Glomerular visceral epithelial cell (primary cell): ENCODE results near the gene TLX2.

ENCODE experiments used
- DNase-seq: peaks from one replicate; pipeline ENCODE4 v3.0.0-alpha.2; 2016; ENCODE audit errors: extremely low spot score

The TLX2 gene

GRCh38 chr2:74496997-74497776, 17.1 kb upstream of the TLX2 start:
- DNase-seq = no peak

GRCh38 chr2:74497777-74498499, 16.3 kb upstream of the TLX2 start:
- DNase-seq = no peak

GRCh38 chr2:74498500-74499266, 15.6 kb upstream of the TLX2 start:
- no peak for DNase-seq

GRCh38 chr2:74499267-74499939, 14.8 kb upstream of the TLX2 start, which contains the start of gene LBX2:
Gene LBX2 (minus strand): TSS chr2:74499603. CDS start chr2:74499537, 66 bp downstream.
- no peak for DNase-seq

GRCh38 chr2:74499940-74500577, 14.2 kb upstream of the TLX2 start:
- DNase-seq = no peak

GRCh38 chr2:74500578-74500946, 13.7 kb upstream of the TLX2 start:
- DNase-seq = no peak

GRCh38 chr2:74501335-74502071, 12.7 kb upstream of the TLX2 start:
- DNase-seq = no peak

- no peak for DNase-seq
Observed at GRCh38 chr2:74502147-74502719, 12.0 kb upstream of the TLX2 start.

- peak; percentile 79 for DNase-seq
Observed at GRCh38 chr2:74502720-74503505, 11.3 kb upstream of the TLX2 start.

- DNase-seq = no peak
Observed at GRCh38 chr2:74503506-74504475, 10.5 kb upstream of the TLX2 start.

- no peak for DNase-seq
Observed at GRCh38 chr2:74504591-74504990, 9.7 kb upstream of the TLX2 start.

- DNase-seq = no peak
Observed at GRCh38 chr2:74505448-74506246, 8.6 kb upstream of the TLX2 start.

- DNase-seq = peak; percentile 96
Observed at GRCh38 chr2:74507145-74507925, 6.9 kb upstream of the TLX2 start, which contains the start of gene PCGF1. Gene PCGF1 (minus strand): TSS chr2:74507695. CDS start chr2:74507668, 27 bp downstream.

- peak; percentile 19 for DNase-seq
Observed at GRCh38 chr2:74507926-74508520, 6.2 kb upstream of the TLX2 start.

- DNase-seq = no peak
Observed at GRCh38 chr2:74510272-74510671, 4.0 kb upstream of the TLX2 start.
